MM.1S (cell line): ENCODE measurements around the gene ADAMTS2.

Experiments used
- DNase-seq: peaks from one replicate; pipeline ENCODE4 v3.0.0-alpha.2; 2015
- H2AFZ ChIP-seq: fragments of 300-600 bp; sonication (generic); 2 replicates; pipeline ENCODE4 v1.6.0; 2016; ENCODE audit warnings: antibody characterized with exemption, low read length
- H3F3A ChIP-seq: fragments of 300-600 bp; sonication (generic); 2 replicates; pipeline ENCODE4 v1.6.1; 2016; ENCODE audit warnings: mild to moderate bottlenecking, antibody characterized with exemption, low read length, moderate library complexity, mixed read lengths; ENCODE audit not compliant: insufficient read depth
- H3K27ac ChIP-seq: fragments of 300-600 bp; sonication (generic); 2 replicates; pipeline ENCODE4 v1.5.1; 2016; ENCODE audit warnings: mild to moderate bottlenecking, low read length
- H3K27me3 ChIP-seq: fragments of 300-600 bp; sonication (generic); replicated peaks from 2 replicates; pipeline ENCODE4 v1.6.0; 2016; ENCODE audit warnings: low read length; ENCODE audit not compliant: insufficient read depth
- H3K36me3 ChIP-seq: fragments of 300-600 bp; sonication (generic); replicated peaks from 2 replicates; pipeline ENCODE4 v1.6.1; 2016; ENCODE audit warnings: mild to moderate bottlenecking, low read length, mixed read lengths; ENCODE audit not compliant: insufficient read depth
- H3K4me1 ChIP-seq: fragments of 300-600 bp; sonication (generic); 2 replicates; pipeline ENCODE4 v1.6.1; 2016; ENCODE audit warnings: low read length, mixed read lengths
- H3K4me2 ChIP-seq: fragments of 300-600 bp; sonication (generic); 2 replicates; pipeline ENCODE4 v1.6.0; 2016; ENCODE audit warnings: low read depth, low read length
- H3K4me3 ChIP-seq: fragments of 300-600 bp; sonication (generic); 2 replicates; pipeline ENCODE4 v1.5.1; 2016; ENCODE audit warnings: low read length, mixed read lengths
- H3K79me2 ChIP-seq: fragments of 300-600 bp; sonication (generic); 2 replicates; pipeline ENCODE4 v1.6.1; 2016; ENCODE audit warnings: mixed run types, low read length, mixed read lengths
- H3K9ac ChIP-seq: fragments of 300-600 bp; sonication (generic); 2 replicates; pipeline ENCODE4 v1.6.1; 2016; ENCODE audit warnings: low read length, mixed read lengths
- H3K9me2 ChIP-seq: fragments of 300-600 bp; sonication (generic); replicated peaks from 2 replicates; pipeline ENCODE4 v1.6.1; 2016; ENCODE audit warnings: mild to moderate bottlenecking, low read length, mixed read lengths; ENCODE audit not compliant: insufficient read depth
- H3K9me3 ChIP-seq: fragments of 300-600 bp; sonication (generic); replicated peaks from 2 replicates; pipeline ENCODE4 v1.6.1; 2016; ENCODE audit warnings: mild to moderate bottlenecking, low read length, mixed read lengths; ENCODE audit not compliant: insufficient read depth
- H4K20me1 ChIP-seq: fragments of 300-600 bp; sonication (generic); 2 replicates; pipeline ENCODE4 v1.6.1; 2016; ENCODE audit warnings: mild to moderate bottlenecking, low read length, moderate library complexity, mixed read lengths; ENCODE audit not compliant: insufficient read depth
- CTCF ChIP-seq: fragments of 300-600 bp; sonication (generic); IDR thresholded peaks from 2 replicates; pipeline ENCODE4 v1.5.1; 2016; ENCODE audit warnings: antibody characterized with exemption, low read length, mixed read lengths
- EZH2 ChIP-seq: fragments of 300-600 bp; sonication (generic); optimal IDR thresholded peaks from 2 replicates; pipeline ENCODE3; 2017; ENCODE audit warnings: low read depth, mild to moderate bottlenecking, antibody characterized with exemption, low read length, mixed read lengths
- EZH2phosphoT487 ChIP-seq: fragments of 300-600 bp; sonication (generic); IDR thresholded peaks from 2 replicates; pipeline ENCODE4 v1.6.1; 2018; ENCODE audit warnings: antibody characterized with exemption, low read length

ADAMTS2 gene

DNA sequence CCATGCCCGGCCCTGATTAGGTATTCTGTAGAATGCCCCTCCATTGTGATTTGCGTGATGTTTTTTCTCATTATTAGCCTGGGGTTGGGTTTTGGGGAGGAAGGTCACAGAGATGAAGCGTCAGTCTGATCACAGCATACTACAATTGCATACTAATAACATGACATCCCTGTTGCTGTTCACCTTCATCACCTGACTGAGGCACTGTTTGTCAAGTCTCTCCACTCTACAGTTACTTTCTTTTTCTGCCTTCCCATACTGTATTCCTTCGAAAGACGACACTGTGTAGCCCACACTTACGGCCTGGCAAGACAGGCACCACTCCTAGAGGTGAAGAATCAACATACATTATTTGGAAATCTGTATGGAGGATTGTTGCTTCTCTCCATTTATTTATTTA lies 279.6 kb downstream of the ADAMTS2 start:
- Histone ChIP-seq H3K9me3 (no peaks in the 10 kb centered on the region), H3K4me1 (no peaks in the 10 kb centered on the region)

GRCh38 chr5:179061025-179061424 lies 284.2 kb downstream of the ADAMTS2 start:
- Histone ChIP-seq H3K79me2 (no peaks in the 10 kb centered on the region), H3K4me1 (no peaks in the 10 kb centered on the region), H3K27ac (no peak overlapping the region), H2AFZ (no peak overlapping the region), H3K9me3 (no peaks in the 10 kb centered on the region), H3K4me2 (no peak overlapping the region), H3K4me3 (no peak overlapping the region), H3K9ac (no peak overlapping the region), H3F3A (no peaks in the 10 kb centered on the region), H3K27me3 (peaks cover 4% of the 10 kb centered on the region; the same call in 1 of the 2 replicates), H3K9me2 (no peaks in the 10 kb centered on the region), H4K20me1 (no peaks in the 10 kb centered on the region), H3K36me3 (no peaks in the 10 kb centered on the region)
- no peak for DNase-seq
- TF ChIP-seq CTCF: no peak
- no peak for TF ChIP-seq EZH2phosphoT487

More for the DNA sequence above, 279.6 kb downstream of the ADAMTS2 start:
- H3K79me2 ChIP-seq: no peaks in the 10 kb centered on the region
- H3K36me3 ChIP-seq: no peaks in the 10 kb centered on the region
- H3F3A ChIP-seq: no peaks in the 10 kb centered on the region
- DNase-seq: peak; percentile 23
- no peak overlapping the region for H2AFZ ChIP-seq
- no peaks in the 10 kb centered on the region for H3K27me3 ChIP-seq
- H4K20me1 ChIP-seq: no peaks in the 10 kb centered on the region
- H3K4me2 ChIP-seq: no peak overlapping the region
- no peak overlapping the region for H3K27ac ChIP-seq
- TF ChIP-seq EZH2phosphoT487: no peak
- TF ChIP-seq CTCF: peak; percentile 40
- TF ChIP-seq EZH2: no peak
- H3K4me3 ChIP-seq: no peak overlapping the region
- no peaks in the 10 kb centered on the region for H3K9me2 ChIP-seq
- H3K9ac ChIP-seq: no peak overlapping the region
